Measurements from ENCODE around the gene HAND1. TPM values are rescaled to one million over a fixed set of nuclear protein-coding genes. Genes with fewer than 3 reads are reported as not detected.
A peak's percentile ranks its signal among the peaks of the same experiment; 100 is the strongest.

Gene HAND1
- total and polyA plus RNA-seq, 11 donors: 22.4 to 44.8 (median 33.9) TPM

DNA sequence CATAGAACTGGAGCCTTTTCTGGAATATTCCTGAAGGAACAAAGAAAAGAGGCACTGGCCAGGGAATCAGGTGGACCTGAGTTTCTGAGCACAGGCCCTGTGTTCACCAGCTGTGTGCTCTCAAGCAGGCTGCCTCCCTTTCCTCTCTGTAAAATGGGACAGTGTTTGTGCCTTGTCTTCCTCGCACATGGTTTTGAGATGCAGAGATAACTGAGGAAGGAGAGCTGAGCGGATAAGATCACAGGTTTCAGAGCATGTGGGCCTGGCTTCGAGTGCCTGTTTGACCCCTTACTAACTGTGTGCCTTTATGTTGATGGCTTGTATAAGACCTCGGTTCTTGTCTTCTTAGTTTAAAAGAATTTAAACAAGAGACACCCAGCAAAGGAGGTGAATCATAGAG lies 46.2 kb upstream of the HAND1 start:
- TF ChIP-seq POLR2A (IDR thresholded peaks at IDR 0.05): no peak
- TF ChIP-seq, protein P1, sequence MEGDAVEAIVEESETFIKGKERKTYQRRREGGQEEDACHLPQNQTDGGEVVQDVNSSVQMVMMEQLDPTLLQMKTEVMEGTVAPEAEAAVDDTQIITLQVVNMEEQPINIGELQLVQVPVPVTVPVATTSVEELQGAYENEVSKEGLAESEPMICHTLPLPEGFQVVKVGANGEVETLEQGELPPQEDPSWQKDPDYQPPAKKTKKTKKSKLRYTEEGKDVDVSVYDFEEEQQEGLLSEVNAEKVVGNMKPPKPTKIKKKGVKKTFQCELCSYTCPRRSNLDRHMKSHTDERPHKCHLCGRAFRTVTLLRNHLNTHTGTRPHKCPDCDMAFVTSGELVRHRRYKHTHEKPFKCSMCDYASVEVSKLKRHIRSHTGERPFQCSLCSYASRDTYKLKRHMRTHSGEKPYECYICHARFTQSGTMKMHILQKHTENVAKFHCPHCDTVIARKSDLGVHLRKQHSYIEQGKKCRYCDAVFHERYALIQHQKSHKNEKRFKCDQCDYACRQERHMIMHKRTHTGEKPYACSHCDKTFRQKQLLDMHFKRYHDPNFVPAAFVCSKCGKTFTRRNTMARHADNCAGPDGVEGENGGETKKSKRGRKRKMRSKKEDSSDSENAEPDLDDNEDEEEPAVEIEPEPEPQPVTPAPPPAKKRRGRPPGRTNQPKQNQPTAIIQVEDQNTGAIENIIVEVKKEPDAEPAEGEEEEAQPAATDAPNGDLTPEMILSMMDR (IDR thresholded peaks at IDR 0.05): no peak
- WGBS, 4 donors: 74 to 87% (median 77%) methylated on average over 4 of the region's 4 CpGs
- peaks cover 0 to 34% (median 12%) of the 10 kb centered on the region in 9 donors for H3K27me3 ChIP-seq
- no peak for ATAC-seq
- peak overlapping the region in 9 of 12 donors; percentile 30 to 66 (median 39) for H3K27ac ChIP-seq
- no peak for DNase-seq
- peaks cover 0 to 18% (median 4%) of the 10 kb centered on the region in 12 donors for H3K4me1 ChIP-seq
- H3K4me3 ChIP-seq: no peak overlapping the region
- no peaks in the 10 kb centered on the region for H3K9me3 ChIP-seq
- intact Hi-C loops (cut with DNase I): loop anchor here in 4 of 10 donors (5.0 to 10.0 kb wide), 2 partner anchors 81 to 83 kb away; no protein-coding TSS in a partner anchor
- no peaks in the 10 kb centered on the region for H3K36me3 ChIP-seq

DNA sequence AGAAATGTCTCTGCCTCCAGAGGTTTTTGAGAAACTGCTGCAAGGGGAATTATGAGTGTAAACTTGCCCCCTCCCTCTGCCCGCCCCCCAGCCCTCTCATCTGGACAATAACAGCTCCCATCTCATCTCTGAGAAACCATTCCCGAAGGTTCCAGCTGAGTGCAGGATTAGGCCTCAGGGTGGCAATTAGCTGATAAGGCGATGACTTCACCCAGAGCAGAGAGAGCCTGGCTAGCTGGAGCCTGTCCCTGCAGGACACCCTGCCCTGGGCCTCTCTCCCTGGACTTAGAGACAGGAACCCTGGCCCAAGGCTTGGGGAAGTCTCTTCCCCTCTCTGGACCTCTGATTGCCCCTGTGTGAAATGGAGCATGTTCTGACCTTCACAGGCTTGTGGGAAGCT lies 45.7 kb upstream of the HAND1 start:
- ATAC-seq: peak; percentile 89 to 91 (median 90)
- Histone ChIP-seq H3K27me3 (peaks cover 0 to 35% (median 12%) of the 10 kb centered on the region in 9 donors), H3K27ac (peak overlapping the region in 9 of 12 donors; percentile 30 to 66 (median 39)), H3K9me3 (no peaks in the 10 kb centered on the region), H3K4me1 (peaks cover 0 to 18% (median 4%) of the 10 kb centered on the region in 12 donors), H3K4me3 (no peak overlapping the region), H3K36me3 (no peaks in the 10 kb centered on the region)
- DNase-seq: peak in 4 of 5 donors; percentile 18 to 58 (median 42)
- 38 to 56% (median 42%) methylated on average over 3 of the region's 3 CpGs for WGBS, 4 donors
- intact Hi-C loops (cut with DNase I): loop anchor here in 4 of 10 donors (5.0 to 10.0 kb wide), 2 partner anchors 81 to 84 kb away; no protein-coding TSS in a partner anchor
- TF ChIP-seq POLR2A (IDR thresholded peaks at IDR 0.05): no peak
- TF ChIP-seq, protein P1 (IDR thresholded peaks at IDR 0.05): no peak

DNA sequence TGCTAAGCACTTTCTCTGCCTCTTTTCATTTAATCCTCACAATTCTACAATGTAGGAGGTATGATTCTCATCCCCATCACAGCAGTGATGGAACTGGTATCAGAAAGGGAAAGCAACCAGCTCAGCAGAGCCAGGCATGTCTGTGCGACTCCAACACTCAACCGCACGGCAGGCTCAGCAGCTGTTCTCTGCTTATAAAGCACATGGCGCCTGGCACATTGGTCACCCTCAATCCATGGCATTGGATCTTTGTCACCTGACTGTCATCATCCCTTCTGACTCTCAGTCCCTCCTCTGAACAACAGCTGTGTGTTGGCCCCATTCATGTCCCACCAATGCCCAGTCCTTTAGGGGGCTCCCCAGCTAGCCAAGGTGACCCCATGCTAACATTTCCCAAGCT lies 45.1 kb upstream of the HAND1 start:
- Histone ChIP-seq H3K27me3 (peaks cover 0 to 35% (median 12%) of the 10 kb centered on the region in 9 donors), H3K36me3 (no peaks in the 10 kb centered on the region), H3K27ac (peak overlapping the region in 4 of 12 donors; percentile 30 to 56 (median 37)), H3K9me3 (no peaks in the 10 kb centered on the region), H3K4me1 (peaks cover 0 to 18% (median 4%) of the 10 kb centered on the region in 12 donors), H3K4me3 (no peak overlapping the region)
- DNase-seq (no peak), ATAC-seq (peak in 1 of 4 donors; percentile 7)
- intact Hi-C loops (cut with DNase I): loop anchor here in 4 of 10 donors (5.0 to 10.0 kb wide), 2 partner anchors 82 to 84 kb away; no protein-coding TSS in a partner anchor
- no peak for TF ChIP-seq POLR2A (IDR thresholded peaks at IDR 0.05)
- TF ChIP-seq, protein P1 (IDR thresholded peaks at IDR 0.05): no peak
- 72 to 83% (median 75%) methylated on average over 4 of the region's 4 CpGs for WGBS, 4 donors

DNA sequence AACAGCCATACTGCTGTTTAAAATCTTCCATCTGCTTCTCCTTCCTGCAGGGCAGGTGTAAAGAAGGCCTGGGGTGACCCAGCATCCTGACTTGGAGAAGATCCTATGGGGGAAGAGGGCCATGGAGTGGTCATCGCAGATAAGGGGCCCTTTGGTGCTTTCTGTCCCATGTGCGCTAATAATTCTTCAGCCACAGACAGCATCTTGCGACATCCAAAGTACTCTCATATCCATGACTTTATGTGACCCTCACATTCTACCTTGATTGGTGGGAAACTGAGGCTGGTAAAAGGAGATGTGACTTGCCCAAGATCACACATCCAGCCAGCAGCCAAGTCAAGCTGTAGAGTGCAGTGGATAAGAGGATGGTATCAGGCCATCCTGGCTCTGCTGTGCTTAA lies 44.3 kb upstream of the HAND1 start:
- TF ChIP-seq, protein P1 (IDR thresholded peaks at IDR 0.05): no peak
- no peak for TF ChIP-seq POLR2A (IDR thresholded peaks at IDR 0.05)
- no peak for DNase-seq
- ATAC-seq: no peak
- no peaks in the 10 kb centered on the region for H3K9me3 ChIP-seq
- intact Hi-C loops (cut with DNase I): loop anchor here in 4 of 10 donors (5.0 to 10.0 kb wide), 2 partner anchors 83 to 85 kb away; no protein-coding TSS in a partner anchor
- WGBS, 4 donors: 92 to 94% (median 93%) methylated on average over 3 of the region's 3 CpGs
- H3K27ac ChIP-seq: no peak overlapping the region
- H3K4me3 ChIP-seq: no peak overlapping the region
- H3K27me3 ChIP-seq: peaks cover 0 to 37% (median 12%) of the 10 kb centered on the region in 9 donors
- H3K4me1 ChIP-seq: peaks cover 0 to 18% (median 4%) of the 10 kb centered on the region in 12 donors
- H3K36me3 ChIP-seq: no peaks in the 10 kb centered on the region
